Activated T-cell treated with anti-CD3 and anti-CD28 coated beads, Interleukin-2, amount 50 U/mL, for 72 hours (primary cell): ENCODE measurements around the gene VAV3. TPM values are rescaled to one million over a fixed set of nuclear protein-coding genes. Genes with fewer than 3 reads are reported as not detected.

Source experiments
- ATAC-seq, 2 donors: fragments of 150-1000 bp; cut with Tn5 transposase; replicated peaks in 1 of 2; 2 replicates each; pipeline ENCODE4 v1.10.0; 2021; ENCODE audit warnings: moderate library complexity in 2 of 2, mild to moderate bottlenecking in 1 of 2
- DNase-seq, 2 donors: peaks; one replicate each; pipeline ENCODE4 v3.0.0; 2021 to 2022; ENCODE audit warnings: mixed read lengths in 1 of 2
- H3K27ac Mint-ChIP-seq: one replicate; pipeline ENCODE4 v1.8.0; 2022; ENCODE audit warnings: mild to moderate bottlenecking, moderate library complexity, mixed read lengths
- H3K27me3 Mint-ChIP-seq: one replicate; pipeline ENCODE4 v1.8.0; 2022; ENCODE audit warnings: low read depth, mixed read lengths
- H3K36me3 Mint-ChIP-seq, 2 donors: one replicate each; pipeline ENCODE4 v1.8.0; 2022; ENCODE audit warnings: mixed read lengths in 2 of 2, mild to moderate bottlenecking in 1 of 2; ENCODE audit not compliant: insufficient read depth in 2 of 2
- H3K4me1 Mint-ChIP-seq: one replicate; pipeline ENCODE4 v1.8.0; 2022; ENCODE audit warnings: low read depth, mixed read lengths
- H3K4me3 Mint-ChIP-seq, 2 donors: one replicate each; pipeline ENCODE4 v1.8.0; 2022; ENCODE audit warnings: mild to moderate bottlenecking in 2 of 2, mixed read lengths in 2 of 2, moderate library complexity in 2 of 2
- H3K9me3 Mint-ChIP-seq, 2 donors: one replicate each; pipeline ENCODE4 v1.8.0; 2022; ENCODE audit warnings: mixed read lengths in 2 of 2
- total RNA-seq, 2 donors: library from RNA; stranded (reverse); gene quantifications; one replicate each; pipeline ENCODE4 v1.2.3, GENCODE V29; 2022

Gene VAV3
- total RNA-seq, 2 donors from 2014 or later, result 2.5 to 2.8 TPM

GRCh38 chr1:107781245-107781644 lies 183.7 kb downstream of the VAV3 start:
- H3K27me3 Mint-ChIP-seq, result no peaks in the 10 kb centered on the region
- DNase-seq (no peak), ATAC-seq (no peak)
- no peaks in the 10 kb centered on the region for H3K36me3 Mint-ChIP-seq
- H3K4me1 Mint-ChIP-seq, result peaks cover 18% of the 10 kb centered on the region
- no peak overlapping the region for H3K27ac Mint-ChIP-seq
- no peak overlapping the region for H3K4me3 Mint-ChIP-seq
- H3K9me3 Mint-ChIP-seq, result no peaks in the 10 kb centered on the region

GRCh38 chr1:107777664-107778047 lies 187.3 kb downstream of the VAV3 start:
- no peaks in the 10 kb centered on the region for H3K36me3 Mint-ChIP-seq
- no peak overlapping the region for H3K27ac Mint-ChIP-seq
- no peak overlapping the region for H3K4me3 Mint-ChIP-seq
- no peaks in the 10 kb centered on the region for H3K27me3 Mint-ChIP-seq
- no peaks in the 10 kb centered on the region for H3K9me3 Mint-ChIP-seq
- H3K4me1 Mint-ChIP-seq, result peaks cover 5% of the 10 kb centered on the region
- no peak for DNase-seq
- no peak for ATAC-seq

GRCh38 chr1:107776900-107777663 lies 187.9 kb downstream of the VAV3 start:
- ATAC-seq, result no peak
- no peak for DNase-seq
- Mint-ChIP-seq H3K27ac (peak overlapping the region; percentile 40), H3K9me3 (no peaks in the 10 kb centered on the region), H3K27me3 (no peaks in the 10 kb centered on the region), H3K4me1 (no peaks in the 10 kb centered on the region), H3K4me3 (no peak overlapping the region), H3K36me3 (no peaks in the 10 kb centered on the region)

GRCh38 chr1:107771377-107771776 lies 193.6 kb downstream of the VAV3 start:
- H3K9me3 Mint-ChIP-seq, result no peaks in the 10 kb centered on the region
- H3K4me1 Mint-ChIP-seq, result no peaks in the 10 kb centered on the region
- DNase-seq, result no peak
- H3K4me3 Mint-ChIP-seq, result no peak overlapping the region
- no peak for ATAC-seq
- no peaks in the 10 kb centered on the region for H3K36me3 Mint-ChIP-seq
- no peaks in the 10 kb centered on the region for H3K27me3 Mint-ChIP-seq
- no peak overlapping the region for H3K27ac Mint-ChIP-seq

GRCh38 chr1:107767156-107767582 lies 197.8 kb downstream of the VAV3 start:
- H3K36me3 Mint-ChIP-seq, result no peaks in the 10 kb centered on the region
- no peak overlapping the region for H3K4me3 Mint-ChIP-seq
- no peak for ATAC-seq
- no peaks in the 10 kb centered on the region for H3K9me3 Mint-ChIP-seq
- no peaks in the 10 kb centered on the region for H3K4me1 Mint-ChIP-seq
- no peak overlapping the region for H3K27ac Mint-ChIP-seq
- DNase-seq, result no peak
- no peaks in the 10 kb centered on the region for H3K27me3 Mint-ChIP-seq

GRCh38 chr1:107766533-107766932 lies 198.4 kb downstream of the VAV3 start:
- Mint-ChIP-seq H3K36me3 (no peaks in the 10 kb centered on the region), H3K4me3 (no peak overlapping the region), H3K27ac (no peak overlapping the region), H3K27me3 (no peaks in the 10 kb centered on the region), H3K4me1 (no peaks in the 10 kb centered on the region), H3K9me3 (no peaks in the 10 kb centered on the region)
- no peak for ATAC-seq
- no peak for DNase-seq

GRCh38 chr1:107762751-107763390 lies 202.1 kb downstream of the VAV3 start:
- Mint-ChIP-seq H3K27ac (no peak overlapping the region), H3K4me1 (no peaks in the 10 kb centered on the region)
- ATAC-seq, result no peak

GRCh38 chr1:107760065-107760464 lies 204.9 kb downstream of the VAV3 start:
- no peaks in the 10 kb centered on the region for H3K27me3 Mint-ChIP-seq
- no peaks in the 10 kb centered on the region for H3K9me3 Mint-ChIP-seq
- ATAC-seq (no peak), DNase-seq (no peak)
- H3K36me3 Mint-ChIP-seq, result no peaks in the 10 kb centered on the region
- H3K4me3 Mint-ChIP-seq, result no peak overlapping the region
- no peak overlapping the region for H3K27ac Mint-ChIP-seq
- H3K4me1 Mint-ChIP-seq, result no peaks in the 10 kb centered on the region

More at GRCh38 chr1:107762751-107763390, 202.1 kb downstream of the VAV3 start:
- Mint-ChIP-seq H3K27me3 (no peaks in the 10 kb centered on the region), H3K36me3 (no peaks in the 10 kb centered on the region), H3K4me3 (no peak overlapping the region), H3K9me3 (no peaks in the 10 kb centered on the region)
- no peak for DNase-seq

- DNase-seq (peak; percentile 37 to 49), ATAC-seq (no peak)
- H3K4me1 Mint-ChIP-seq, result no peaks in the 10 kb centered on the region
- no peak overlapping the region for H3K27ac Mint-ChIP-seq
- H3K36me3 Mint-ChIP-seq, result no peaks in the 10 kb centered on the region
- no peaks in the 10 kb centered on the region for H3K27me3 Mint-ChIP-seq
- no peaks in the 10 kb centered on the region for H3K9me3 Mint-ChIP-seq
- no peak overlapping the region for H3K4me3 Mint-ChIP-seq
These were observed 214.5 kb downstream of the VAV3 start for GRCh38 chr1:107750364-107750959.

- no peak for DNase-seq
- ATAC-seq, result no peak
- H3K4me1 Mint-ChIP-seq, result no peaks in the 10 kb centered on the region
- H3K9me3 Mint-ChIP-seq, result no peaks in the 10 kb centered on the region
- no peak overlapping the region for H3K27ac Mint-ChIP-seq
- H3K27me3 Mint-ChIP-seq, result no peaks in the 10 kb centered on the region
- H3K36me3 Mint-ChIP-seq, result no peaks in the 10 kb centered on the region
- no peak overlapping the region for H3K4me3 Mint-ChIP-seq
These were observed 216.4 kb downstream of the VAV3 start for GRCh38 chr1:107748531-107748930.

- Mint-ChIP-seq H3K4me1 (no peaks in the 10 kb centered on the region), H3K27ac (no peak overlapping the region), H3K9me3 (peaks cover 0 to 2% of the 10 kb centered on the region in 2 donors), H3K4me3 (no peak overlapping the region), H3K27me3 (no peaks in the 10 kb centered on the region), H3K36me3 (no peaks in the 10 kb centered on the region)
- no peak for ATAC-seq
- DNase-seq, result no peak
These were observed 223.7 kb downstream of the VAV3 start for GRCh38 chr1:107741242-107741641.

- no peak for ATAC-seq
- H3K36me3 Mint-ChIP-seq, result no peaks in the 10 kb centered on the region
These were observed 224.4 kb downstream of the VAV3 start for GRCh38 chr1:107740579-107740978.

GRCh38 chr1:107739651-107740050 lies 225.3 kb downstream of the VAV3 start:
- Mint-ChIP-seq H3K9me3 (peaks cover 4 to 5% of the 10 kb centered on the region in 2 donors), H3K27ac (no peak overlapping the region), H3K27me3 (no peaks in the 10 kb centered on the region), H3K4me3 (no peak overlapping the region), H3K4me1 (no peaks in the 10 kb centered on the region), H3K36me3 (no peaks in the 10 kb centered on the region)
- ATAC-seq (no peak), DNase-seq (no peak)

More at GRCh38 chr1:107740579-107740978, 224.4 kb downstream of the VAV3 start:
- Mint-ChIP-seq H3K27ac (no peak overlapping the region), H3K27me3 (no peaks in the 10 kb centered on the region), H3K4me1 (no peaks in the 10 kb centered on the region), H3K9me3 (peaks cover 0 to 2% of the 10 kb centered on the region in 2 donors), H3K4me3 (no peak overlapping the region)
- no peak for DNase-seq
